DMS 273 (cell line): ENCODE measurements around the gene CEP72.
"Not testable (repeated sequence)": the region's sequence is repeated elsewhere in the genome, so short reads cannot be mapped to it uniquely, and the experiment has no call there.

Experiments used
- DNase-seq: peaks from one replicate; lab custom pipeline; 2025; ENCODE audit not compliant: unreplicated experiment; lab: John Stamatoyannopoulos, UW

Gene CEP72

DNA sequence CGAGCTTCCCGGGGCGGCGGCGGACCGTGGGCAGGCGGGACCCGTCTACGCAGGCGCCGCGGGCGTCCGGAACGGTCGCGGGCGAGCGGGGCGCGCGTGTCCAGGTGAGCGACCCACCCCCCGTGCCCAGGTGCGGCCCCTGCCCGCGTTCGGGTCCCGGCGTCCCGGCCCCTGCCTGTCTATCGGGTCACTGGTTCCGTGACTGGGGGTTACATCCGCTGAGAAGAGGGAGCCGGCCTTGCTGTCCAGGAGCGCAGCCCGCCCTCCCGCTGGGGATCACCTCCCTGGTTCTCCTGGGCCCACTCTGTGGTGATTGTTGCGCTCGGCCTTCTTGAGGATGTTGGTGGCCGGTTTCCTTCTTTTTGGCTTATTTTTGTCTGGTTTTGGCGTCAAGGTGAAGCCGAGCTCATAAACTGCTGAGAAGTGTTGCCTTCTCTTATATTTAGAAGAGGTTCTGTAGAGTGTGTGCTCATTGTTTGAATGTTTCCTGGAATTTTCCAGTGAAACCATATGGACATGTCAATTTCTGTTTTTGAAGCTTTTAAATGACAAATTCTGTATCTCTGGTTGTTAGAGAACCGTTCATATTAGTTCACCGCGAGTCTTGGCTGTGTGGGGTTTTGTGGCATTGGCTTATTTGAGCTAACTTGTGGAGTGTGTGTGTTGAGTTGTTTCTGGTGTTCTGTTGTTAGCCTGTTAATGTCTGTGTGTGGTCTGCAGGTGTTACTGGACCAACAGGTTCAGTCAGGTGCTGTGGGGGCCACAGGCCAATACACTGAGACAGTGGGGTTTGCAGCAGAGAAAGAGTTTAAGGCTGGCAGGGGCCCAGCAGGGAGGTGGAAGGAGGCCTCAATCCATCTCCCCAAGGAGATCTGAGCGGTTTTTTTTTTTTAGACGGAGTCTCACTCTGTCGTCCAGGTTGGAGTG is 621 bp downstream of the CEP72 start:
- DNase-seq: peak; percentile 43

DNA sequence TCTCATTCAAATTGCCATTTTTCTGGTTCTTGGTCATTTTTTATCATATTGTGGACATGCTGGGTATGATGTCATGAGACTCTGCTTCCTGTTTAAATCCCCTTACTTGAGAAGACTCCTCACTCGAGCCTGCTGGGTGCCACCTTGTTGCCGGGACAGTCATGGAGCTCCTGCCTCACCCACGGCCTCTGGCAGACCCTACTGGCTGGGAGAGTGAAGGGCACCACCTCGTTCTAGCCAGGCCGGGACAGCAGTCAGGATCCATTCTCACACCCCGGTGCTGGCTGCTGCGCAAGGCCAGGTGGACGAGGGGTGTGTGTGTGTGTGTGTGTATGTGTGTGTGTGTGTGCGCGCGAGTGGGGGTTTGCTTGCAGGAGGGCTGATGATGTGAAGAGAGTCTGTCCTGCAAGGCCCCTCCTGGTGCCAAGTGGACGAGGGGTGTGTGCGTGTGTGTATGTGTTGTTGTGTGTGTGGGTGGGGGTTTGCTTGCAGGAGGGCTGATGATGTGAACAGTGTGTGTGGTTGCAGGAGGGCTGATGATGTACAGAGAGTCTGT is 4.4 kb downstream of the CEP72 start:
- DNase-seq: no peak

DNA sequence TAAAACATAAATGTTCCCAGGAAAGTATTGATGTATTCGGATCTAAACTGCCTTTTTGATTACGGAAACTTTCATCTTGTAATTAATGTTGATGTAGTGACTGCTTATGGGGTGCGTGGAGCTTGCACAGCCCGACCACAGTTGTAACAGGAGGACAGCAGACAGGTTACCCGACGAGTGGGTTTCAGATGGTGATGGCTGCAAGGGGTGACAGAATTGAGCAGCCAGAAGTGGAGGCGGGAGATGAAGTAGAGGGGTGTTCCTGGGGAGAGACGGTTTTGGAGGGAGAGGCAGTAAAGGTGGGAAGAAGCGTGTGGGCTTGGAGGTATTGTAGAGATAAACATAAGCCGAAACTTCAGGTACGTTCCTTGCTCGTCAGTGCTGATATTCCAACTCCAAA is 5.8 kb downstream of the CEP72 start:
- no peak for DNase-seq

DNA sequence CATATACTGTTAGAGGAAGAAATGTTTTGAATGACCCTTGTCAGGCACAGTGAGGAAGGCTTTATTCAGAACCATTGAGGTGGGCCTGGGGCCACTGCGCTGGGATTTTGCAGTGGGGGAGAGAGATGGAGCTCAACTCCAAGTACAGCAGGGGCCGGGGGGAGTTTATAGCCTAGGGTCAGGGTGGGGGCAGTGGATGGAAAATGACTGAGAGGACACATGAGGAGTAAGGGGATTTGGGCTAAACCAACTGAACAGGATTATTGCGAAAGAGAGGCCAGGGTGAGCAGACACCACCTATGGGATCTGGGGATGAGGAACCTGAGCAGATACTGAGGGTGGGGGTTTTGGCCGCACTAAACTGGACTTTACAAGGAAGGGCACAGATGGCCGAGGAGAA is 6.3 kb downstream of the CEP72 start:
- no peak for DNase-seq

DNA sequence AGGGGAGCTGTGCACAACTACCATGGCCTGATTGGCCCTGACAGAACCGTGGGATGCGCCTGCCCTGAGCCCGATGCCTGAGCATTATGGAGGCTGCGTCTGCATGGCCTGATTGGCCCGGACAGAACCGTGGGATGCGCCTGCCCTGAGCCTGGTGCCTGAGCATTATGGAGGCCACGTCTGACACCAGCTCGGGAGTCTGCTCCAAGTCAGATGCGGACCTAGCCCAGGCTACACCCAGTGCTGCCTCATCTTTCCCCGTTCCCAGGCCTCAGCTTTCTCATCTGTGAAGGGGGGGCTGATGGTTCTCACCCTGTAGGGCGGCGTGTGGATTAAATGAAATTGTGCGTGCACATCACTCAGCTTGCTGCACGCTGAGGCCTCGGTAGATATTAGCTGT is 7.3 kb downstream of the CEP72 start:
- no peak for DNase-seq

DNA sequence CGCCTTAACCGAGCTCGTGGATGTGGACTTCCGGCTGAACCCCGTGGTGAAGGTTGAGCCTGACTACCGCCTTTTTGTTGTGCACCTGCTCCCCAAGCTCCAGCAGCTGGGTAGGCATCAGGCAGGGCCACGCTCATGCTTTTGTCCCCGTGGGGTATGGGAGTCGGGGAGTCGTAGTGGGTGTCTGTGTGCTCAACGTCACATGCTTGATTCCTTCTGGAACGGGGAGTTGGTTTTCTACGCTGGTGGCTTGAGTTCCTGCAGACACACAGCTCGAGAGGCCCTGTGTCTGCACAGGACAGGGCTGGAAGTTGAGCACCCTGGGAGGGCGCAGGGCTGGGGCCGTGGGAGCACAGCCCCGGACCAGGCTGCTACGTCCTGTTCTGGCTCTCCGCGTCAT is 8.0 kb downstream of the CEP72 start:
- DNase-seq: no peak

DNA sequence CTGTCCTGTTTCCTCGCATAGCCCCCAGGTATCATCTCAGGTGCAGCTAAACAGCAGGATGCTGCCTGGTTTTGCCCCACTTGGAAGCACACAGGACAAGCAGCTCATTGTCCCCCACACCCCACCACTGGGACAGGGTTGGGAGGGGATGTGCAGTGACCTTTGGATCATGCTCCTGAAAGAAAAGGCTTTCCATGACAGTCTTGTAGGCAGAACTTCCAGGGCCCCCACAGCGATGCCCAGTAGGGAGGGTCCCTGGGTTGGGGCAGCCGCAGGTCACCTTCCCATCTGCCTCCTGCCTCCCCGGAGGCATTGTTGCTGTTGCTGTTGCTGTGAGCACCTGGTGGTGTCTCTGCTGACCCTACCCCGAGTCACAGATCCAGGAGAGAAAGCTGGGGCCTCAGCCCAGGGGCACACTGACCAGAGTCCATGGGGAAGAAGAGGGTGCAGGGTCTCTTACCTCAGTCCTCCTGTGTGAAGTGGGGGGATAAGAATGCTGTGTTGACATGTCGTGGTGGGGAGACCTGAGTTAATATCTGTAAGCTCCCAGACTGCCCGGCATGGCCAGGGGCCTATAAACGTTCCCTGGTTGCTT is 8.5 kb downstream of the CEP72 start:
- DNase-seq: no peak

DNA sequence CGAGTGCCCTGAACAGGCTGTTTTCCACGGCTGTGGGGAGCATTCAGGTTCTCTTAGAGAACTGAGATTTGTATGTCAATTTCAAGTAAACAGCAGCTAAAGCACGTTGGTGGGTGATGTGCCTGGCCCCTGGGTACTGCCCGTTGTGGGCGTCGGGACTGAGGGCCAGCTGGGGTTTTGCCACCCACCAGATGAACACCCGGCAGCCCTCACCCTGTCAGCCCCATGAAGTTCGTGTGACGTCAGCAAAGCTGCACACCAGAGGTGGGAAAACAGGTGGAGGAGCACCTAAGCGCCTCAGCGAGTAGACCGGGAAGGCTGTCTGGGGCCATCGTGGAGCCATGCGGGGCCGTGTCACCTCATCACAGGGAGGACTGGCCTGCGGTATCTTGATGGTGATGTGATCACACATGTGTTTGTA is 9.2 kb downstream of the CEP72 start:
- no peak for DNase-seq

DNA sequence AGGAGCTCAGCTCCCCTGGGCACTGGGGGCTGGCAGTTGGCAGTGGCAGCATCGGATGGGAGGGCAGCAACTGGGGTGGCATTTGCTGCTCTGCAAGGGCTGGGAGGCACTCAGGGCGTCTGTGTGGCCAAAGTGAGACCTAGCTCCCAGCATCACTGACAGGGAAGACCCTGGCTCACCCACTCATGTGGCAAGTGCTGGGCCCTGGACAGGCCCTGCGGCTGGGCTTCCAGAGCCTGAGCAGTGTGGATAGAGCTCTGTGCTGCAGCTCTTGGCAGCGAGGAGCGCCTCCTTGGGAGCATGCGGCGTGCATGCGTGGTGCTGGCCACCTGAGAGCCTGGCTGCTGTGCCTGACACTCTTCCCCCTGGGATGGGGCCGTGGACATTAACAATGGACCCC is 10.2 kb downstream of the CEP72 start:
- DNase-seq: no peak

DNA sequence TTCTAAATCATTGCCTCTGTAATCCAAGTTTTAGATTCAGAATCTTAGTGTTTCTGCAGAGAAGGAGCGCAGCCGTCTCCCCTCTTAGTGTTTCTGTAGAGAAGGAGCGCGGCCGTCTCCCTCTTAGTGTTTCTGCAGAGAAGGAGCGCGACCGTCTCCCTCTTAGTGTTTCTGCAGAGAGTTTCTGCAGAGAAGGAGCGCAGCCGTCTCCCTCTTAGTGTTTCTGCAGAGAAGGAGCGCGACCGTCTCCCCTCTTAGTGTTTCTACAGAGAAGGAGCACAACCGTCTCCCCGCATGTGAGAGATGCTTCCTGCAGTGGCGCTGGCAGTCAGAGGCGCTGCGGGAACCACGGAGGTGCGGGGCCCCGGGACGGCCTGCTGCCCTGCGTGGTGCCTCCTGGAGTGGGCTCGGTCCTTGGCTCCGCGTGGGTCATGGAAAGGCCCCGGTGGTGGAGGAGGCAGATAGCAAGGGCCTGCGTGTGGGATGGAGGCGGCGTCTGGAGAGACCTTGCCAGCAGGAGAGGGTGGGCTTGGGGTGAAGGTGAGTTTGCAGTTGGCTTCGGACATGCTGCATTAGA is 10.9 kb downstream of the CEP72 start:
- DNase-seq: no peak

DNA sequence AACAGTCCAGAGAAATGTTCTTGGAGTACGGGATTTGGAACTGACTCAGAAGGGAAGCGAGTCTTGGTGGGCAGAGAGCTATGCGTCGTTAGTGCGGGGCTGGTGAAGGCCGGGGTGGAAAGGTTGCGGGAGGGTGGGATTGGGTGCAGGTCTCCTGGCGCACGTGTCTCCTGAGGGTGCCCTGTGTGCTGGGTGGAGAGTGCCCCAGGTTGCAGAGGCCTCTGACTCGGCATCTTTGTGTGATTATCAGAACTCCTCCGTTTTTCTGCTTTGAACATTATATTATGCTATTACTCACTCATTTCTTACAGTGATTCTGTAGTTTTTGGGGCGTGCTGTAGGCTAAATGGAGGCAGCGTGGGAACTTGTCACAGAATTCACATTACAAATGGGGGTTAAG is 11.4 kb downstream of the CEP72 start:
- no peak for DNase-seq

DNA sequence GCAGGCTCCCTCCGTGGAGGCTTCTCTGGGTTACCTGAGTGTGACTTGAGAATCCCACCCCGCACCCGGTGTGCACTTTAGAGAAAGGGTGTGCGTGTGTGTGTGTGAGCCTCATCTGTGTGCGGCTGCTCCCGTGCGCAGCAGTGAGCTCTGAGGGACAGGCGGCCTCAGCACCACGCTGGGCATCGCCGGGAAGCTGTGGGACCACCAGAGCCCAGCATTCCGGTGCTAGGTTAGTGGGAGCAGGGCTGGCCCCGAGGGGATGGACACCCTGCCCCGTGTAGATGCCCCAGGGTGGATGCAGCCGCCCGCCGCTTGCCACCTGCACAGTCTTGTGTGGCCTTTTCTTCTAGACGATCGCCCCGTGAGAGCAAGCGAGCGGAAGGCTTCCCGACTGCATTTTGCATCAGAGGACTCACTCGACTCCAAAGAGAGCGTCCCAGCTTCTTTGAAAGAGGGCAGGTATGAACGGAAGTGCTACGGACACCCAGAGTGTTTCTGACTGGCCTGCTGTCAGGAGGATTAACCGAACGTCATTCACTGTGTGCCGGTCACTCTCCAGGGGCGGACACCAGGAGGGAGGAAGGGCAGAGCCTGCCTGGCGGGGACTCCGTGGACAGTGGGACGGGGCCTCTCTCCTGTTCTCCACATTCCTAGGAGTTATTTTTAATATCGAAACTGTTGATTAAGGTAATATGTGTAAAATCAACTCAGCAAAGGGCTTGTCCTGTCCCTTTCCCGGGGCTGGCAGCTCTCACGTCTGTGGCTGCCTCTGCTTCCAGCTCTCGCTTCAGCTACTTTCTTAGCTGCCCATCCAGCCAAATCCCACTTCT is 12.2 kb downstream of the CEP72 start:
- no peak for DNase-seq

DNA sequence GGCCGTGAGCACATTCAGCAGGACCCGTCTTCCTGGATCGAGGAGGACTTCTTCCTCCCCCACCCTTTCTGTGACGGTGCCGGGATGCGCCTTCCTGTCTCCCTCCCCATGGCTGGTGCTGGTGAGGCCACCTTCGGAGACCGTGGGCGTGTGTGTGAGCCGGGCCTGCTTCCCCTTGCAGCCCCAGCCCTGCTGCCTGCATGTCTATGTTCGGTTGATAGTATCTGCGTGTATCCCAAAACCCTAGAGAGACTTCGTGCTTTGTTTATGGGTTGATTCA is 12.8 kb downstream of the CEP72 start:
- DNase-seq: no peak

DNA sequence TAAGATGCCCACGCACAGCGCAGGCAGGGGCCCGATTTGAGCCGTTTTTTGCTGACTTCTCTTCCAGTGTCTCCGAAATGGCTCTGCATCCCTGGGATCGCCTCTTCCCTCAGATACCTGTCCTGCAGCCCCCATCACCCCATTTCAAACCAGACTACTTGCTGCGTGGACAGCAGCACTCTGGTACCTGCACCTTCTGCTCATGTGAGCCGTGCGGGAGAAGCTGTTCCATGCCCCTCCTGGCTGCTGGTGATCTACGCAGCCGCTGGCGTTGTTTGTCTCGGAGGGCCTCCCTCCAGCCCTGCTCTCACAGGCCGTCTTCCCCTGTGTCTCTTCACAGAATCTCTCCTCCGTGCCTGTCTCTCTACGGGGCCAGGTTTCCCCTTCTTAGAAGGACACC is 13.4 kb downstream of the CEP72 start:
- no peak for DNase-seq

DNA sequence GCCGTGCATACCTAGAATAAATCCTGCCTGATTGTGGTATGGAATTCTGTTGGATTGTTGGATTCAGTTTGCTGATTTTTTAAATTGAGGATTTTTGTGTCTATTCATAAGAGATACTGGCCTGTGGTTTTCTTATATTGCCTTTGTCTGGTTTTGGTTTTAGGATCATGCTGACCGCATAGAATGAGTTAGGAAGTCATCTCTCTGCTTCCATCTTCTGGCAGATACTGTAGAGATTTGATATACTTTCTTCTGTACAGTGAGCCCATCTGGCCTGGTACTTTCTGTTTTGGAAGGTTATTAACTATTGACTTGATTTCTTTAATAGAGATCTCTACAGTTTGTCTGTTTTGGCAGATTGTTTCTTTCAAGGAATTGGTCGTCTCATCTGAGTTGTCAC is 14.7 kb downstream of the CEP72 start:
- no peak for DNase-seq

DNA sequence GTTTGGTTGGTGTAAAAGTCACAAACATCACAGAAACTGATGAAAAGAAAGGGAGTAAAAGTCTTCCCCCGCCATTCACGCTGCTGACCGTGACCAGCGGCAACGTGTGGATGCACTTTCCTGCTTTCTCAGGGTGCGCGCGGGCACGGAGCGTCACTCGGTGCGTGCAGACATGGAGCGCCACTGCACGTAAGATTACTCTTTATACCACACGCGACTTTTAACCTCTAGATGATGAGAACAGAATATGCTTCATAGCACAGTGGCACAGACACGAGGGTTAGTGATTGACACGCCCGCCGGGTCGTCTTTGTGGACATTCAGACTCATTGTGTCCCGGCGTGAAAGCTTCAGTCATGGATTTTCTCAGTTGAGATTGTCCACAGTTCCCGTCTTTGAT is 15.7 kb downstream of the CEP72 start:
- DNase-seq: no peak

DNA sequence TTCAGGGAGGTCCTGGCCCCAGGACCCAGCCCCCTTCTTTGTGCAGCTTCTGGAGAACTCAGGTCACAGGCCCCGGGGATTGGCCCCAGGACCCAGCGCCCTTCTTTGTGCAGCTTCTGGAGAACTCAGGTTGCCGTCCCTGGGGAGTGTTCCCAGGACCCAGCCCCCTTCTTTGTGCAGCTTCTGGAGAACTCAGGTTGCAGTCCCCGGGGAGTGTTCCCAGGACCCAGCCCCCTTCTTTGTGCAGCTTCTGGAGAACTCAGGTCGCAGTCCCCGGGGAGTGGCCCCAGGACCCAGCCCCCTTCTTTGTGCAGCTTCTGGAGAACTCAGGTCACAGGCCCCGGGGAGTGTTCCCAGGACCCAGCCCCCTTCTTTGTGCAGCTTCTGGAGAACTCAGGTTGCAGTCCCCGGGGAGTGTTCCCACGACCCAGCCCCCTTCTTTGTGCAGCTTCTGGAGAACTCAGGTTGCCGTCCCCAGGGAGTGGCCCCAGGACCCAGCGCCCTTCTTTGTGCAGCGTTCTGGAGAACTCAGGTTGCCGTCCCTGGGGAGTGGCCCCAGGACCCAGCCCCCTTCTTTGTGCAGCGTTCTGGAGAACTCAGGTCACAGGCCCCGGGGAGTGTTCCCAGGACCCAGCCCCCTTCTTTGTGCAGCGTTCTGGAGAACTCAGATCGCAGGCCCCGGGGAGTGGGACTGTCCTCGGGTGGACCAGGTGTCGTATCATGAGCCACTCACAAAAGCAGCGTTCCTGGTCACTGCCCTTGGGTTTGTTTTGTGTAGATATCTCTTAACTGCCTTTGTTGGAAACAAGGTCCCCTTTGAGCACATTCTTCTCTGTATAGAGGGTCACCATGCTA is 16.4 kb downstream of the CEP72 start:
- not testable (repeated sequence) for DNase-seq

DNA sequence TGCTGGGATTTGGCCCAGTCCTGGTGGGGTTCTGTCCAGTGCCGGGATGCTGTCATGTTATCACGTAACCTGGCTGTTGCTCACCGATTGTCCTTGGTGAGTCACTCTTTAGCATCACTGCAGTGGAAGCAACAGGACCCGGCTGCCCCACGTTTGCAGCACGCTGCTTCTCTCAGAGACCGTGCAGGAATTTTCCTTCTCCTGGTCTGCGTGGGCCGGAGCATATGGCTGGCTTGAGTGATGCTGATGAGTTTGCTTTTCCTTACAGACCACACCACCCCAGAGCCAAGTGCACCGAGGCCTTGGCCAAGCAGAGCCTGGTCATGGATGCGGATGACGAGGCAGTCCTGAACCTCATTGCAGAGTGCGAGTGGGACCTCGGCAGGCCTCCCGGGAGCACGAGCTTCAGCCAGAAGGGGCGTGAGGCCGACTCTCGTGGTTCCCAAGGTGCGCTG is 21.4 kb downstream of the CEP72 start:
- DNase-seq: no peak

DNA sequence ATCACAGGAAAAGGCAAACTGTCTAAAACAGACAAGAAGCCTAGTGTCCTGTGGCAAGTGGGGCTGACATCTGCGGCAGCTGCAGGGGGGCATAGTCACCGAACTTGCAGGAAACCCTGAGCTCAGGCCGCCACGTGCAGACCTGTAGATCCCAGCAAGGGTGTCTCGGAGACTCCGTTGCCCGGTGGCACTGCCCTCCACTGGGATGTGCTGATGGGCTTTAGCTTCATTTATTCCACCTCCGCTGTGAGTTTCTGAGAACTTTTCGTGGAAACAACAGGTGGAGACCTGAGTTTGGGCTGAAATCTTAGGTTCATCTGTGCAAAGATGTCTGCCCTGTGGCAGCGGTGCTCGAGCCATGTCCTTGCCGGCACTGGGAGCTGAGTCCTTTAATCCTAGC is 22.1 kb downstream of the CEP72 start:
- DNase-seq: no peak

DNA sequence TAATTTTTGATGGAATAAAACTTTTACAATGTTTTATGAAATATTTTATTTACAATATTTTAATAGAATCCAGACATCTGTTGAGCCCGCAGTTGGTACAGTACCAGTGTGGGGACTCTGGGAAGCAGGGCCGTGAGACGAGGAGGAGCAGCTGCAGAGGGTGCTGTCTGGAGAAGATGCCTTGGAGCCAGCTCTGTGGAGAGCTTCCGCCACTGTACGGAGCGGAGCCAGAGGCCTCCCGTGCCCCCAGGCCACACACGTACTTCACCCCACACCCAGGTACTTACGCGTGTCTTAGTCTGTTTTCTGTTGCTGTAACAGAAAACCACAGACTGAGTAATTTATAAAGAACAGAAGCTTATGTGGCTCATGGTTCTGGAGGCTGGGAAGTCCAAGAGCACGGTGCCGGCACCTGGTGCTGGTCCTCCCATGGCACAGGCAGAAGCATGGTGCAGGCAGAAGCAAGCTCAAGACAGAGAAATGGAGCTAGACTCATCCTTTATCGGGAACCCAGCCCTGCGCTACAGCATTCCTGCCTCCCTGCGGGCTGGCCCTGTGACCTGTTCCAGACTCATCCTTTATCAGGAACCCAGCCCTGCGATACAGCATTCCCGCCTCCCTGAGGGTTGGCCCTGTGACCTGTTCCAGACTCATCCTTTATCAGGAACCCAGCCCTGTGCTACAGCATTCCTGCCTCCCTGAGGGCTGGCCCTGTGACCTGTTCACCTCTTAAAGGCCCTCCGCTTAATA is 23.3 kb downstream of the CEP72 start:
- DNase-seq: no peak
